ENCODE results near the gene ANKRD60. TPM values are rescaled to one million over a fixed set of nuclear protein-coding genes. Genes with fewer than 3 reads are reported as not detected.

The ANKRD60 gene
- total RNA-seq, 1 donor, result not detected

DNA sequence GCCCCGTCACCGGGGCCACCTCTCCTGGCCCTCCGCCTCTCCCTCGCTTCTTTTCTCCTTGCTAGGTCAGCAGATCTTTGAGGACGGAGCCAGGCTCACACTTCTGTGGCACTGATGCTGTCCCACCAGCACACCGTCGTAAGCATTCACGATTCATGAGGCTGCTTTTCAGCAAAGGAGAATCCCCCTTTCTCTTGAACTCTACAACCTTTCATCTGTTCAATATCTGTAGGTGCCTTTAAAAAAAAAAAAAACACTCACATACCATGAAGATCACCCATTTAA, 31.3 kb downstream of the ANKRD60 start:
- Histone ChIP-seq H3K36me3 (ENCODE audit: insufficient read depth, low read length) (no peaks in the 10 kb centered on the region), H3K4me2 (ENCODE audit: insufficient read depth, low read length) (no peak overlapping the region), H3K27me3 (ENCODE audit: insufficient read depth, low read length) (peaks cover 4% of the 10 kb centered on the region), H2AFZ (ENCODE audit: low read length) (no peak overlapping the region), H3K4me3 (ENCODE audit: insufficient read depth, low read length) (no peak overlapping the region), H3K9me3 (ENCODE audit: low read depth, low read length) (no peaks in the 10 kb centered on the region), H3K4me1 (ENCODE audit: insufficient read depth, low read length) (no peaks in the 10 kb centered on the region), H3K27ac (ENCODE audit: low read depth, low read length) (no peak overlapping the region), H4K20me1 (ENCODE audit: insufficient read depth, low read length) (no peaks in the 10 kb centered on the region), H3K79me2 (ENCODE audit: insufficient read depth, low read length) (no peaks in the 10 kb centered on the region)
- TF ChIP-seq, protein P1, sequence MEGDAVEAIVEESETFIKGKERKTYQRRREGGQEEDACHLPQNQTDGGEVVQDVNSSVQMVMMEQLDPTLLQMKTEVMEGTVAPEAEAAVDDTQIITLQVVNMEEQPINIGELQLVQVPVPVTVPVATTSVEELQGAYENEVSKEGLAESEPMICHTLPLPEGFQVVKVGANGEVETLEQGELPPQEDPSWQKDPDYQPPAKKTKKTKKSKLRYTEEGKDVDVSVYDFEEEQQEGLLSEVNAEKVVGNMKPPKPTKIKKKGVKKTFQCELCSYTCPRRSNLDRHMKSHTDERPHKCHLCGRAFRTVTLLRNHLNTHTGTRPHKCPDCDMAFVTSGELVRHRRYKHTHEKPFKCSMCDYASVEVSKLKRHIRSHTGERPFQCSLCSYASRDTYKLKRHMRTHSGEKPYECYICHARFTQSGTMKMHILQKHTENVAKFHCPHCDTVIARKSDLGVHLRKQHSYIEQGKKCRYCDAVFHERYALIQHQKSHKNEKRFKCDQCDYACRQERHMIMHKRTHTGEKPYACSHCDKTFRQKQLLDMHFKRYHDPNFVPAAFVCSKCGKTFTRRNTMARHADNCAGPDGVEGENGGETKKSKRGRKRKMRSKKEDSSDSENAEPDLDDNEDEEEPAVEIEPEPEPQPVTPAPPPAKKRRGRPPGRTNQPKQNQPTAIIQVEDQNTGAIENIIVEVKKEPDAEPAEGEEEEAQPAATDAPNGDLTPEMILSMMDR (IDR thresholded peaks at IDR 0.05; ENCODE audit: extremely low read depth, low read depth, low read length), result no peak
- peak; percentile 35 for DNase-seq (ENCODE audit: insufficient read length, low spot score, missing footprints)

DNA sequence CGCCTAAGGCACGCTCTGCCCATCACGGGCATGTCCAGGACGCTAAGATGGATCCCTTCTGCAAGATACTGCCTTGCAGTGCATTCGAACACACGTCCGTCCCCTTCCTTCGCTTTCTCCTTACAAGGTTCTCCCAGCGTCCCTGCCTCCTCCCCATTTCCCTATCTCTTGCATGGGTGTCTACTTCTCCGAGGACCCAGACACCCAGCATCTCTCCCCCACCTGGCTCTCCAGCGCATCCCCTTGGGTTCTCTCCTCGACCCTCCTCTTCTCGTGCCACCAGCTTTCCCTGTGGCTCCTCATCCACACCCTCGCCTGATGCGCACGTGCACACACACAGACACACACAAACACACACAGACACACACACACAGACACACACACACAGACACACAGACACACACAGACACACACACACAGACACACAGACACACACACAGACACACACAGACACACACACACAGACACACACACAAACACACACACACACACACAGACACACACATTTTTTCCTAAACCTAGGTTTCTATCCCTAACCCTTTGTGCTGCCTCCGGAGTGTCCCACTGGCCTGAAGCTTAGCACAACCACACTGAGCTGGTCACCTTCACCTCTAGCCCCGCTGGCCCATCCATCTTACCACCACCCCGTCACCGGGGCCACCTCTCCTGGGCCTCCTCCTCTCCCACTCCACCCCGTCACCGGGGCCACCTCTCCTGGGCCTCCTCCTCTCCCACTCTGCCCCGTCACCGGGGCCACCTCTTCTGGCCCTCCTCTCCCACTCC, 31.9 kb downstream of the ANKRD60 start:
- Histone ChIP-seq H3K79me2 (ENCODE audit: insufficient read depth, low read length) (no peaks in the 10 kb centered on the region), H3K36me3 (ENCODE audit: insufficient read depth, low read length) (no peaks in the 10 kb centered on the region), H4K20me1 (ENCODE audit: insufficient read depth, low read length) (no peaks in the 10 kb centered on the region), H2AFZ (ENCODE audit: low read length) (no peak overlapping the region), H3K4me1 (ENCODE audit: insufficient read depth, low read length) (no peaks in the 10 kb centered on the region), H3K9me3 (ENCODE audit: low read depth, low read length) (no peaks in the 10 kb centered on the region), H3K27ac (ENCODE audit: low read depth, low read length) (no peak overlapping the region), H3K27me3 (ENCODE audit: insufficient read depth, low read length) (peaks cover 4% of the 10 kb centered on the region), H3K4me2 (ENCODE audit: insufficient read depth, low read length) (no peak overlapping the region), H3K4me3 (ENCODE audit: insufficient read depth, low read length) (no peak overlapping the region)
- peak; percentile 14 for DNase-seq (ENCODE audit: insufficient read length, low spot score, missing footprints)
- TF ChIP-seq, protein P1 (IDR thresholded peaks at IDR 0.05; ENCODE audit: extremely low read depth, low read depth, low read length), result no peak

DNA sequence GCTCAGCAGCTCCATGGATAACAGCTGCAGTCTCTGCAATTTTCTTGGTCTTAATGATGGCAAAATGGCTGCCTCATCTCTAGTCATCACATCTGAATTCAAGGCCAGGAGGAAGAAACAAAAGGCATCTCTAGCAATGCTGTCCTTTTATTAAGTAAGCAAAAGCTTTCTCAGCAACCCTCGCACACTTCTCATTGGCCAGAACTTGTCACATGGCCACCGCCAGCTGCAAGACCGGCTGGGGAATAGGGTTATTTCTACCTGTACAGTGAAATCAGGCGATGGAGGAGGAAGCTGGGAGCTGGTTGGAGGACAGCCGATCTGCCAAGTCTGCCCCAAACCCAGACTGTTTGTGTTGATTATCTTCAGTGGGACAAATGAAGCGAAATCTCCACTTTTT, 33.4 kb downstream of the ANKRD60 start:
- Histone ChIP-seq H4K20me1 (ENCODE audit: insufficient read depth, low read length) (no peaks in the 10 kb centered on the region), H3K79me2 (ENCODE audit: insufficient read depth, low read length) (no peaks in the 10 kb centered on the region), H3K36me3 (ENCODE audit: insufficient read depth, low read length) (no peaks in the 10 kb centered on the region), H3K27me3 (ENCODE audit: insufficient read depth, low read length) (peaks cover 8% of the 10 kb centered on the region), H3K4me1 (ENCODE audit: insufficient read depth, low read length) (no peaks in the 10 kb centered on the region), H3K9me3 (ENCODE audit: low read depth, low read length) (no peaks in the 10 kb centered on the region), H3K4me2 (ENCODE audit: insufficient read depth, low read length) (no peak overlapping the region), H3K4me3 (ENCODE audit: insufficient read depth, low read length) (no peak overlapping the region), H2AFZ (ENCODE audit: low read length) (no peak overlapping the region), H3K27ac (ENCODE audit: low read depth, low read length) (no peak overlapping the region)
- DNase-seq (ENCODE audit: insufficient read length, low spot score, missing footprints), result no peak
- TF ChIP-seq, protein P1 (IDR thresholded peaks at IDR 0.05; ENCODE audit: extremely low read depth, low read depth, low read length), result no peak

DNA sequence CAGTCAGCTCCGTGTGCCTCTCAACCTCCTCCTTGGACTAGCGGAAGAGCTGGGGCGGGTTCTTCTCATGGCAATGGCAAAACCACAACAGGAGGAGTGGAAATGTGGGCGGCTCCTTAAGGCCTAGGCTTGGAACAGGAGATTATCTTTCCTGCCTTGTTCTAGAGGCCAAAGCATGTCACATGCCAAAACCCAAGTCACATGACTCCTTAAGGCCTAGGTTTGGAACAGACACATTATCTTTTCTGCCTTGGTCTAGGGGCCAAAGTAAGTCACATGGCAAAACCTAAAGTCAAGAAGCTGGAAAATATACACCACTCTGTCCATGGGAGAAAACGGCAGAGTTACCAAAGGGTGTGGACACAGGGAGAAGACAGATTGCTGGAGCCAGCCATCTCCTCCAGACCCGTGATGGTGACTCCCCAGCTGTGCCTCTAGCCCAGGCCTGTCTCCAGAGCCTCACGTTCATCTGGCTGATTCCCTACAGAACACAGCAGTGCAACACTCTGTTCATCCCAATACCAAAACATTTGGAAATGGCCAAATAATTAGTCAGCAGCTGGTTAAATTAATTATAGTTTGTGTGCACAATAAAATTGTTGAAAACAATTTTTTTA, 34.2 kb downstream of the ANKRD60 start:
- TF ChIP-seq, protein P1 (IDR thresholded peaks at IDR 0.05; ENCODE audit: extremely low read depth, low read depth, low read length), result no peak
- no peaks in the 10 kb centered on the region for H3K9me3 ChIP-seq (ENCODE audit: low read depth, low read length)
- no peak overlapping the region for H3K27ac ChIP-seq (ENCODE audit: low read depth, low read length)
- H3K4me2 ChIP-seq (ENCODE audit: insufficient read depth, low read length), result no peak overlapping the region
- no peaks in the 10 kb centered on the region for H3K36me3 ChIP-seq (ENCODE audit: insufficient read depth, low read length)
- no peak overlapping the region for H3K4me3 ChIP-seq (ENCODE audit: insufficient read depth, low read length)
- no peak overlapping the region for H2AFZ ChIP-seq (ENCODE audit: low read length)
- no peaks in the 10 kb centered on the region for H3K4me1 ChIP-seq (ENCODE audit: insufficient read depth, low read length)
- peaks cover 6% of the 10 kb centered on the region for H3K27me3 ChIP-seq (ENCODE audit: insufficient read depth, low read length)
- no peaks in the 10 kb centered on the region for H4K20me1 ChIP-seq (ENCODE audit: insufficient read depth, low read length)
- H3K79me2 ChIP-seq (ENCODE audit: insufficient read depth, low read length), result no peaks in the 10 kb centered on the region
- peak; percentile 58 for DNase-seq (ENCODE audit: insufficient read length, low spot score, missing footprints)
